Measurements from ENCODE around the gene SLC38A2.

GRCh38 chr12:46390881-46391280, 18.3 kb upstream of the SLC38A2 start:
- TF ChIP-seq POLR2AphosphoS5 (IDR thresholded peaks at IDR 0.05; ENCODE audit: low read depth) (no peak), EZH2 (IDR thresholded peaks at IDR 0.05; ENCODE audit: low read depth, unreplicated experiment) (no peak)
- TF ChIP-seq, protein P1, sequence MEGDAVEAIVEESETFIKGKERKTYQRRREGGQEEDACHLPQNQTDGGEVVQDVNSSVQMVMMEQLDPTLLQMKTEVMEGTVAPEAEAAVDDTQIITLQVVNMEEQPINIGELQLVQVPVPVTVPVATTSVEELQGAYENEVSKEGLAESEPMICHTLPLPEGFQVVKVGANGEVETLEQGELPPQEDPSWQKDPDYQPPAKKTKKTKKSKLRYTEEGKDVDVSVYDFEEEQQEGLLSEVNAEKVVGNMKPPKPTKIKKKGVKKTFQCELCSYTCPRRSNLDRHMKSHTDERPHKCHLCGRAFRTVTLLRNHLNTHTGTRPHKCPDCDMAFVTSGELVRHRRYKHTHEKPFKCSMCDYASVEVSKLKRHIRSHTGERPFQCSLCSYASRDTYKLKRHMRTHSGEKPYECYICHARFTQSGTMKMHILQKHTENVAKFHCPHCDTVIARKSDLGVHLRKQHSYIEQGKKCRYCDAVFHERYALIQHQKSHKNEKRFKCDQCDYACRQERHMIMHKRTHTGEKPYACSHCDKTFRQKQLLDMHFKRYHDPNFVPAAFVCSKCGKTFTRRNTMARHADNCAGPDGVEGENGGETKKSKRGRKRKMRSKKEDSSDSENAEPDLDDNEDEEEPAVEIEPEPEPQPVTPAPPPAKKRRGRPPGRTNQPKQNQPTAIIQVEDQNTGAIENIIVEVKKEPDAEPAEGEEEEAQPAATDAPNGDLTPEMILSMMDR (conservative IDR thresholded peaks at IDR 0.05; ENCODE audit: low read depth in 2 of 2) = no peak

Data from GM23338 (cell line).